Renal pelvis (tissue), 12 donors: ENCODE data around the gene HTR1A. TPM values are rescaled to one million over a fixed set of nuclear protein-coding genes. Genes with fewer than 3 reads are reported as not detected.

Experiments
- DNase-seq: peaks from one replicate; pipeline ENCODE4 v3.0.0-alpha.2; 2013
- long read RNA-seq, 16 experiments: transcript quantifications; one replicate each; lab custom pipeline, GENCODE V29; 2026
- polyA plus RNA-seq, 3 donors: library from polyadenylated mRNA; unstranded; fragments of 120-200 nt; gene quantifications; one replicate each; pipeline ENCODE4 v1.2.1, GENCODE V29; 2013; ENCODE audit not compliant: insufficient read length in 3 of 3

Gene HTR1A
- not detected for polyA plus RNA-seq
- long read RNA-seq, donor 1 = 0 reads
- long read RNA-seq, donor 2 = 0 reads
- long read RNA-seq, donor 3 = 0 reads
- long read RNA-seq, donor 4 = 0 reads
- long read RNA-seq, donor 5 = 0 reads
- long read RNA-seq, donor 6 = 0 reads
- long read RNA-seq, donor 7 = 0 reads
- long read RNA-seq, donor 8 = 0 reads
- long read RNA-seq, donor 9 = 0 reads
- long read RNA-seq, donor 10 = 0 reads
- long read RNA-seq, donor 11 = 0 reads
- long read RNA-seq, donor 12 = 0 reads
- long read RNA-seq, donor 13 = 0 reads
- long read RNA-seq, donor 14 = 0 reads
- long read RNA-seq, donor 15 = 0 reads
- long read RNA-seq, donor 16 = 0 reads

DNA sequence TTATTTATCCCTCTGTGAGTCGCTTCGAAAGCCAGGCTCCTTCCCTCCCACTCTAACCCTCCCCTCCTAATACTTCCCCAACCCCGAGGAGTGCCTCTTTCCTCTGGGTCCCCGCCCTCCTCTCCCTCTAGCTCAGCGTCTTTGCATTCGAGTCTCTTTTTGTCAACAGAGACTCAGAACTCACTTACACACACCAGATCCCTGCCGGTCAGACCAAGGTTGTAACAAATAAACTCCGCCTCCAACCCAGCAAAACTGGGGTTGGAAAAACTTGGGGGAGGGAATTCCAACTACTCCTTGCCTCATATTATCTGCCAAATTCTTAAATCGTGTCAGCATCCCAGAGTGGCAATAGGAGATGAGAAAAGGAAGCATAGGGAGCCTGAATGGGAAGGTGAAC lies at the start of gene HTR1A:
TSS of gene HTR1A (minus strand) at position 167 of the 400 bp plus-strand sequence. CDS start 726 bp downstream, outside the sequence.
- no peak for DNase-seq

- DNase-seq = no peak
Measured at GRCh38 chr5:64003966-64004365, 41.7 kb upstream of the HTR1A start.

DNA sequence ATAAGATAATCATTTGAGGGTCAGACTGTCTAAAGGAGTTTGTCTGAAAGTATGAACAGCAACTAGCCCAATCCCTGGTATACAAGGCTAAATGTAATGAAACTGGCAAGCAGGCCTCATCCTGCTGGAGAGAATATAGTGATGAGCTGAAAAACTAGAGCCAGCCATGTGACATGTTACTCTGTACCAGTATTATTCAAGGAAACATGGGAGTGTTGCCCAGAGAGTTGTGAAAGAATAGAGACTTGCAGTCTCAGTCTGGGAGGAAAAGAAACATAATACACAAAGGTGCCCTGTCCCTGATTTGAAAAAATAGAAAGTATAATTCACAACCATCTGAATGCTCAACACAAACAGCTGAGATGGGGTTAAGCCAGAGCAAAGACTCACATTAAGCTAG lies 37.9 kb upstream of the HTR1A start:
- no peak for DNase-seq

- DNase-seq = no peak
Measured at GRCh38 chr5:63987053-63987452, 24.8 kb upstream of the HTR1A start.

- no peak for DNase-seq
Measured at GRCh38 chr5:63981864-63982263, 19.6 kb upstream of the HTR1A start.

DNA sequence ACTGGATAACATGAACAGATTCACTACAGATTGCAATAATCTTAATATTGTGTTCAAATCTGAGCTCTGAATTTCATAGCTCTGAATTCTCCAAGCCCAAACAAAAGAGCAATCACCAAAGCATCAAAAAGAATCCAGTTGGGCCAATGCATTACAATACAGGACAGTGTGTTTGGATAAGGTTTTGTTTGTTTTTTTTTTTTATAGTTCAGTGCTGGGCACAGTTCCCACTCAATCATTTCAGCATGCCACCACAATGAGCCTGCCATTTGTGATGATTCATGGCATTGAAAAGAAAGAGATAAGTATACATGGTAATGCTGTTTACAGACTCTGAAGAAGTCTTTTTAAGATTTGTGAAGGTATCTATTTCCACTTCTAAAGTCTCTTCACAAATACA lies 1.7 kb upstream of the HTR1A start:
- DNase-seq = no peak

GRCh38 chr5:63963080-63963735 lies 963 bp upstream of the HTR1A start:
- DNase-seq = peak; percentile 88

GRCh38 chr5:63961598-63962161 lies 565 bp downstream of the HTR1A start:
- peak; percentile 29 for DNase-seq

- no peak for DNase-seq
Measured at GRCh38 chr5:63961125-63961597, 1.1 kb downstream of the HTR1A start.

- no peak for DNase-seq
Measured at GRCh38 chr5:63960646-63961045, 1.6 kb downstream of the HTR1A start.

- peak; percentile 20 for DNase-seq
Measured at GRCh38 chr5:63959177-63959982, 2.9 kb downstream of the HTR1A start.

- DNase-seq = no peak
Measured at GRCh38 chr5:63958654-63959053, 3.6 kb downstream of the HTR1A start.

DNA sequence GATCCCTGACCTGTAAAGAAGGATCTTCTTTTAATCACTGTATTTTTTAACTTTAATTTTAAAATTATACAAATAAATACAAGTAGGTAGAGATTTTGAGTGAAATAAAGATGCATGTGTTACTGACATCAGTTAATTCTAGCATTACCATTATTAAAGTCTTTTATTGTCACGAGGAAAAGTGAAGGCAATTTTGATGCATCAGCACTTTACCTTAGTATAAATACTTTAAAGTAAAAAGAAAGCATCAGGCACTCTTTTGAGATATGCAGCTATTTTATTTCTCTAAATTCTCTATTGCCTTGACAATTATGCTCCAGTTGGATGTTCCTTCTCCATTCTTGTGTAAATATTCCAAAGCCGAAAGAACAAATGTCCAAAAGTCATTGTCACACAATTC lies 4.6 kb downstream of the HTR1A start:
- no peak for DNase-seq

DNA sequence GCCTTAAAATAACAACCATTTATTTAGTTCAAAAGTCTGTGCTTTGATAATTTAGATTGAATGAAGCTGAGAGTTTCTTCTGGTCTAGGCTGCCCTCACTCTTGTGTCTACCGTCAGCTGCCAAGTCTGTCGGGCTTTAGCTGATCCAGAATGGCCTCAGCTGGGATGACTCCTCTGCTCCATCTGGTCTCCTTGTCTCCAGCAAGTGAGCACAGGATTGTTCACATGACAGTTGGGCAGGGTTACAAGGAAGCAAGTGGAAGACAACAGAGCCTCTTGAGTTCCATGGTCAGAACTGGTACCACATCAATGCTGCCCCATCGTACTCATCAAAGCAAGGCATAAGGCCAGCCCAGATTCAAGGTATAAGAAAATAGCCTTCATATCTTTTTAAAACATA lies 9.0 kb downstream of the HTR1A start:
- no peak for DNase-seq

- no peak for DNase-seq
Measured at GRCh38 chr5:63935103-63935502, 27.1 kb downstream of the HTR1A start.

DNA sequence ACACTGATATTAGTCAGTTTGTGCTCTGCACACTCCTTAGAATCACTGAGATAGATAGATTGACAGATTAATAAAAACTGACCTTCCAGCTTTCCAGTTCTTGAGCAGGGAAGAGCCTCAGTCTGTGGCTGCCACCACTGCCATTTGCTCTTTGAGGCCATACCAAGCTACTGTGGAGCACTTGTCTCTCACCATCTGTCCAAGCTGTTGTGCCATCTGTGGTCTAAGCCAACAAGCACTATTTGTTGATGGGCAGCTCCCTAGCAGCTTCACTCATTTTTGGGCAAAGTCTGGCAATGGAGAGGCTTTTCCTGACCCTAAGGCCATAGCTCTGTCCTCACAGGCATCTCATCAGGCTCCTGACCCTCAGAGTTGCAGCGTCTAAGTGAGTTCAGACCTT lies 30.4 kb downstream of the HTR1A start:
- no peak for DNase-seq

- DNase-seq = no peak
Measured at GRCh38 chr5:63928451-63928850, 33.8 kb downstream of the HTR1A start.

DNA sequence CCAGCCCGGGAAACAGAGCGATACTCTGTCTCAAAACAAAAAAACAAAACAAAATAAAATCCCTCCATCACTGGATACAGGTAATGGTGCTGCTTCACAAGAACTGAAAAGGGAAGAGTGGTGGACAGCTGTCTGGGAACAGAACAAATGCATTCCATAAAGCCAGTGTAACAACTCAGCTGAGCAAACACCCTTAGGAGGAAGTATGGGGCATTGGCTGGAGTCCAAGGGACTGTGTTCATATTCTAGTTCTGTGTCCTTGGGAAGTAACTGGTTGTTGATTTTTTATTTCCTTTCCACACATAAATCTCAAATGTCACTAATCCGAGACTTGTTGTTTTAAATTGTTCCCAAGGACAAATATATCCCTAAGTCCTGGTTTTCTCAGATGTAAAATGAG lies 38.3 kb downstream of the HTR1A start:
- no peak for DNase-seq

- no peak for DNase-seq
Measured at GRCh38 chr5:63919763-63920478, 42.3 kb downstream of the HTR1A start.

DNA sequence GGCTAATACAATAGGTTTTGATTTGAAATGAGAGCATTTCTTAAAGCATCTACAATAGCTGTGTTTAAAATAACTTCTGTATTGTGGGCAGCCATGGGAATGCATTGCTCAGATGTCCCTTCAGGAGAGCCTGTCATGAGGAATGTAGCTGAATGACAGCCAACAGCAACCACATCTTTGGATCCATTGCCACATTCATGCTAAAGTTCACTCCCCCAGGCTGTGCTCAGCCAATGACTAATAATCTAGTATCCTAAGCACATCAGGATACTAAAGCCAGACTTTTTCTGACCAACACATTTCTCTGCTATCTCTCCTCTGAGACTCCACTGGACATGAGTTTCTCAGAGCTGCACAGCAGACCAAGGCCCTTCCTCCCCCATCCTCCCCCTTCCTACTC lies 45.5 kb downstream of the HTR1A start:
- DNase-seq = no peak

- DNase-seq = no peak
Measured at GRCh38 chr5:63911871-63912270, 50.4 kb downstream of the HTR1A start.
